ENCODE results near the gene ZBED1.

- TF ChIP-seq CTCF (IDR thresholded peaks at IDR 0.05) (no peak), ZBTB43 (CRISPR knock-in tag; IDR thresholded peaks at IDR 0.05) (no peak), JUN (CRISPR knock-in tag; IDR thresholded peaks at IDR 0.05) (no peak), ELF4 (CRISPR knock-in tag; IDR thresholded peaks at IDR 0.05; ENCODE audit: low read depth) (no peak), IRF2 (CRISPR knock-in tag; IDR thresholded peaks at IDR 0.05; ENCODE audit: borderline replicate concordance, low read depth) (no peak), NR3C1 (CRISPR knock-in tag; conservative IDR thresholded peaks at IDR 0.05; ENCODE audit: low read depth) (no peak), MAX (CRISPR knock-in tag; IDR thresholded peaks at IDR 0.05) (no peak), CDX4 (CRISPR knock-in tag; IDR thresholded peaks at IDR 0.05; ENCODE audit: borderline replicate concordance) (no peak)
Observed at GRCh38 chrX:2484256-2484655, 16.5 kb downstream of the ZBED1 start.
